HG03280 (cell line): ENCODE results near the gene PRELID3B.

Experiments
- ATAC-seq: cut with Tn5 transposase; IDR thresholded peaks from one replicate; pipeline ENCODE4 v1.9.1; 2021; ENCODE audit warnings: mild to moderate bottlenecking, moderate library complexity; ENCODE audit not compliant: unreplicated experiment

Gene PRELID3B

DNA sequence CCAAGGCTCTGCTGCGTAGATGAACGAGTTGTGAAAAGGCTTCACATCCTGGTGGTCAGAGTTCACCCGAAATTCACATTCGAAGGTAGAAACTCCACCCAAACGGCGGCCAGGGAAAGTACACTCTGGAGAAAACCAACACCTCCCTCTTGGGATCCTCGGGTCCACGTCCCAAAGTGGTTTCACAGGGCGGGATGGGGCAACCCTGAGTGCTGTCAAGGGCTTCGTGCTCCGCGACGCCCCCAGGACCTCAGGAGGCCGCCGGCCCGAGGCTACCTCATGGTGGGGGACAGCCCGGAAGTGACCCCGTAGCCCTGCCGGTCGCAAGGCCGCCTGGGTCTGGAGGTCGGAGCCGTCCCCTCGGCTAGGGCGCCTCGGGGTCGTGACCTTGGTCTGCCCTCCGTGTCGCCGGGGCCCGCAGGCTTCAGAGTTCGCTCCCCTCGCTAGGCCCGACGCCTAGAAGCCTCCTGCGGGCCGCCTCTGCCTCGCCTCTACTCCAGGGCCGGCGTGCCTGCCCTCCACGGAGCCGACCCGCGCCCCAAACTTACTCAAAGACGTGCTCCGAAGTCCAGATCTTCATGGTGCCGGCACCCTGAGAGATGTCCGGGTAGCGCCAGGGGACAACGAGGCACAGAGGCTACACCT lies at the start of gene PRELID3B:
TSS of gene PRELID3B (minus strand) at position 636 of the 645 bp plus-strand sequence. CDS start at position 580, 56 bp downstream.
- ATAC-seq, result peak; percentile 34

DNA sequence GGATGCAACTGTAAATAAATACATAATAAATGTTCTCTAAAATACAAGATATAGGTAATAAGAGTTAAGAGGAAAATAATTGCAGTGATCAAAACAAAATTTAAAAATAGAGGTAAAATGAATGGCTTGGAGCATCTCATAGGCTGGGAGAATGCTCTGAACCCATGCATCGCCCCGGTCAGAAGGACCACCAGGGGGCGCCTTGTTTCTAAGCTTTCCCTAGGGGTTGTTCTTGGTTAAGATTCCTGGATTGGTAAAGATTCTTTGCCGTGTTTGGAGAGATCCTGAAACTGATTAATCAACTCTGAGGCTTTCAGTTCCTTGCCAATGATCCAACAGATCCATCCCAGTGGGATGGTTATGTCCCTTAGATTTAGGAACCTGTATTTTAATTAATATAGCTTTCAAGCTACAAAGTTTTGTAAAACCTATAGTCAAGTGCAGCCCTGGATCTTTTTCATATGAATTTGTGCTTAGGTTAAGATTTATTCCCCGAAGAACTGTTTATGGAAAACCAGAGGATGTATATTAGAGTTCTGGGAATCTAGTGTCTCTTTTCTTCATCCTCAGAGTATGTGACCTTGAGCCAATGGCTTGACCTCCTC lies 45.3 kb upstream of the PRELID3B start:
- no peak for ATAC-seq

DNA sequence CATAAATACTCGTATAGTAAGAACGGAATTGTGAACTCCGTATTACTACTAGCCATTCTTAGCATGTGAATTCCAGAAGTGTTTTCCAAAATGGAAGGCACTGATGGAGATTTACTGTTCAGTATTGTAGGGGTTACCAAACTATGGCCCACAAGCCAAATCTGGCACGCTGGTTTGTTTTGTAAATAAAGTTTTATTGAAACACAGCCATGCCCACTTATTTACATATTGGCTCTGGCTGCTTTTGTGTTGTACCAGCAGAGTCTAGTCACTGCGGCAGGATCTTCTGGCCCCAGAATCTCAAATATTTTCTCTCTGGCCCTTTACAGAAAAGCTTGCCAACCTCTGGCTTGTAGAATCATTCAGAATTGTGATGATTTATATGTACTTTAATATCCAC lies 44.3 kb upstream of the PRELID3B start:
- ATAC-seq, result no peak

DNA sequence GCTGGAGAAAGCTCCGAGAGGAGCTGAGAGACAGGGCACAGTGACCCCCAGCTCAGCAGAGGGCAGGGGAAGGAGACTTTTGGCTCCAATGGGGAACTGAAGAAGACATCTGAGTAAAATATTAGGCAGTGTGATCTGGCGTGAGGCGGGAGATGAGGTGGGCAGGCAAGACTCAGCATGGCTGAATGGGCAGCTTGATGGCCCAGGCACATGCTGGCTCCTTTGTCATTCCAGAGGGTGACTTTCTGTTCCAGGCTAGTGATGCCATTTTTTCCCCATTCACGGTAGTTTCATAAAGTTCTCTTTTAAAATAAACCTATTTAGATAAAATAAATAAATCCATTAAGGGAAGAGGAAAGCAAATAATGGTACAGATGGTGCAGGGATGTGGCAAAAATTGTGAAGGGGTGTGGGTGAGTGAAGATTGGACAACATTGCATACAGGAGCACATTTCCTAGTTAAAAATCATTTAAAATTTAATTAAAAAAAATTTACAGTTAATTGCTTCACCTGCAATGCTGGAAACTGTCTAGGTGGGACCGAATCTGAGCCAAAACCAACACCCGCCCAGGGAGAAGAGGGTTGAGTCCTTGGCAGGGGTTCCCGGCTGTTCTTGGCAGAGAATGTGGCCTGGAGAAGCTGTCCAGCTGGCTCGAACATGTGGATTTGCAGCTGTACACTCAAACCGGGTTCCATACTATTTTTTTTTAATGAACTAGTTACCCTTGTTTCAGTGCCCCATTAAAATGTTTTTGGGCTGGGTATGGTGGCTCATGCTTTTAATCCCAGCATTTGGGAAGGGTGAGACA lies 41.7 kb upstream of the PRELID3B start:
- ATAC-seq, result no peak

DNA sequence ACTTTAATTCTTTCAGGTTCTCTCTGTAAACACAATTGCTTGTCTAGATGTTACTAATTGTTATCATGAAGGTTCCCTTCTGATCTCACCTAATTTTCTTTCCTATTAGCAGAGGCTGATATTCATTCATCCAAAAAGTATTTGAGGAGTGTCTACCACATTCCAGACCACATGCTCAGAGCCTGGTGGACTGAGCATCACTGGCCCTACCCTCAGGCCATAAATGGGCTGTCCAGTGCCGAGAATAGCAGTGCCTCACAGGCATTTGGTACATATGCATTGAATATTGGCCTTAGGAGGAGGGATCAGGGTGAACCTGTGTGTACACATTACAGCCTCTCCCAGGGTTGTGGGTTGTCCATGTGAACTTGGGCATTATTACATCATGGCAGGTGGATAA lies 40.4 kb upstream of the PRELID3B start:
- no peak for ATAC-seq

DNA sequence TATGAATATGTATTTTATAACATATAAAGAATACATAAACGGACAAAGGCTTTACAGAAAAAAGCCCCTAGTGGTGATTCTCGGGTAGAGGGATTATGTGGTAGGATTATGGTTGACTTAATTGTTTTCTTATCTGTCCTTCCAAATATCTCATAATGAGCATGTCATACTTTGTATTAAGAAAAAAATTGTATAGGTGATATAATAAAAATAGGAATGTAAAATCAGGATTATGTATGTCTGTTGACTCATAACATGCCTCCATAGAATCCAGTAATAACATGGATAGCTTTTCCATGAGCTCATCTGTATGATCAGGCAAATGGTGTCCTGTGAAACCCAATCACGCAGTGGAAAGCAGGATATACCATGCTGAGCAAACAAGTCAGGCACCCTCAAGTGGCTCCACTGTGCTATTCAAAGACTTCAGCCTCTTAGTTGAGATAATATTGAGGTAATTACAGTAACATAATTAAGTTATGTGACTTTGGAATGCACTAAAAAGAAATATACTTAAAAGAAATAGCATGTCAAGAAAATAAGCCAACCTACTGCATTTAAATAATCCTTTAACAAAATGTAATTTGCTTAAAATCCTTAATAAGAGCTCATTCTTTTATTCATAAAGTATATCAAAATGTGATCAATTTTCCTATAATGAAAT lies 39.6 kb upstream of the PRELID3B start:
- no peak for ATAC-seq

DNA sequence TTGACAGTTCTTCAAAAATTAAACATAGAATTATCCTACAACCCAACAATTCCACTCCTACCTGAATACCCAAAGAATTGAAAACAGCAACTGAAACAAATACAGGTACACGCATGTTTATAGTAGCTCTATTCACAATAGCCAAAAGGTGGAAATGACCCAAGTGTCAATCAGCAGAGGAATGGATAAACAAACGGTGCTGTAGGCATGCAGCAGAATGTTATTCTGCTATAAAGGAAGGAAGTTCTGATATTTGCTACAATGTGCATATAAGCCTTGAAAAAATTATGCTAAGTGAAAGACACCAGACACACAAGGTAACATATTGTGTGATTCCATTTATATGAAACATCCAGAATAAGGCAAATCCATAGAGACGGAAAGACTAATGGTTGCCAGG lies 38.5 kb upstream of the PRELID3B start:
- ATAC-seq, result no peak

DNA sequence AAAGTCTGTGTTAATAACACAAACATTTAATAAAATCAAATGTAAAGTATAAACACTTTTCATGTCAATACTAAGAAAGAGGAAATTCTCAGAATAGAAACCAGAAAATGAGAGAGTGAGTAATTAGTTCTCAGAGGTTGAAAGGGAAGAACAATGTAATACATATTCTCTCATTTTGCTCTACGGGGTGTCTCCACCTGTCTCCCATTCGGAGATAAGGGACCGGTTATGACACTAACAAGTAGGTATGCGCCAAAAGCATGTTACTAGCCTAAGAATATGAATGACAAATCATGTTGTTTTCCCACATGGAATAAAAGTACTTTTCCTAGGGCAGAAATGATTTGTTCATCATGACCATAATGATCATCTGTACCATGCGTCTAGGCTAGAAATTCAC lies 35.6 kb upstream of the PRELID3B start:
- ATAC-seq, result no peak

DNA sequence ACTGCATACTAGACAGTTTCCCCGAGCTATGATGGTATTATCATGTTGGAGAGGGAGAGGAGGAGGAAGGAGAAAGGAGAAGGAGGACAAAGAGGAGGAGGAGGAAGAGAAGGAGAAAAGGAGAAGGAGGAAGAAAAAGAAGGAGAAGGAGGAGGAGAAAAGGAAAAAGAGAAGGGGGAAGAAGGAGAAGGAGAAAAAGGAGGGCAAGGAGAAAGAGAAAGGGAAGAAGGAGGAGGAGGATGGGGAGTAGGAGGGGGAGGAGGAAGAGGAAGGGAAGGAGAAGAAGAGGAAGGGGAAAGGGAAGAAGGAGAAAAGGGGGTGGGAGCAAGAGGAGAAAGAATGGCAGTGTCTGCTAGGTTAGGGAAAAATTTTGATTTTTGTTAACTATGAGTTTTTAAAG lies 35.1 kb upstream of the PRELID3B start:
- ATAC-seq, result no peak

DNA sequence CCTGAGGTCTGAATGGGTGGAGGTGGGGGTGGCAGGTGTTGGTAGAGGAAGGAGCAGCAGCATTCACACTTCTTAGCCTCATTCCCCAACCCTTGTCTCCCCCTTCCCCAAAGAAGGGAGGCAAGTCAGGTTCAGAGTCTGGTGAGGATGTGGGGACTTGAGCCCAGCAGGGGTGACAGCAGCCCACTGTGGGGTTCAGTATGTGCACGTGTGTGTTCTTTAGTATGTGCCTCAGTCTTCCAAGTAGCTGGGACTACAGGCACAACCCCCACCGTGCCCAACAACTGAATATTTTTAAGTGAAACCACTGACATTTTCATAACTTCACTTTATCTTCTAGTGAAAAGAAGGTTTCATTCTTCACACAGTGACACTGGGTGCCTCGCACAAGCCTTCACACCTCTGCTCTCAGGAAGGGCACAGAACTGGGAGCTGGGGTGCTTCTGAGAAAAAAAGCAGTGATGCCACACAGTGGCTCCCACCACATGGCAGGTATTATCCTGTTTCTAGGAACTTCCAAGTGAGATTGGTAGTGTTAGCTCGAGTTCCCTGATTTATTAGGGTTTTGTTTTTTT lies 33.4 kb upstream of the PRELID3B start:
- ATAC-seq, result no peak

DNA sequence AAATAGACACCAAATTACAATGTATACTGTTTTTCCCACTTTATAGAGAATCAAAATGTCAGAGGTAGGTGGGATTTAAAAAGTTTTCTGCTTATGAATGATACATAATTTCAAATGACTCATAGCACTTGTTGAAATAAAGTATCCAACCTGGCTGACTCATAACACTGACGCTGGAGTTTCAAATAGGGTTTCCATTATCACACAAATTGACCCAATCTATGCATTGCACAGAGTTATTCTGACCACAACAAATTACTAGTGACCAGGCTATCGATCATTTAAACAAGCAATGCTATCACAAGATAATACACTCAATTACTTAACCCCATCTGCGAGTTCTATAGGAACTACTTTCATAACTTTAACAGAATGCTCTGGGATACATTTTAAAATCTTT lies 31.9 kb upstream of the PRELID3B start:
- ATAC-seq, result no peak

DNA sequence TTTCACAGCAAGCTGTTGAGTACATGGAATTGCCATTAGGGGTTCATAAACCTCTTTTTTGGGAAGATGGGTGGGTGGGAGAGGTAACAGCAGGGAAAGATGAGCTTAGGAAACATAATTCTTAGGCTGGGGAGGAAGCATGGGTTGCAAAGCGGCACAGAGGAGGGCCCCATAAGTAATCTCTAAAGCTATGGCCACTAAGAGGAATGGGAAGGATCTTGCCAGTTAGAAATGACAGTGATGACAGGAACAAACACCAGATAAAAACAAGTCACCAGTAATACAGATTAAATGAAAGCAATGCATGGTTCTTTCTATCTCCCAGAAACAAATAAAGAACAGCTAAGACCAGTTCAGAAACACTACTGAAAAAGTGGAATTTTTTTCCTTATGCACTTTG lies 31.0 kb upstream of the PRELID3B start:
- no peak for ATAC-seq

DNA sequence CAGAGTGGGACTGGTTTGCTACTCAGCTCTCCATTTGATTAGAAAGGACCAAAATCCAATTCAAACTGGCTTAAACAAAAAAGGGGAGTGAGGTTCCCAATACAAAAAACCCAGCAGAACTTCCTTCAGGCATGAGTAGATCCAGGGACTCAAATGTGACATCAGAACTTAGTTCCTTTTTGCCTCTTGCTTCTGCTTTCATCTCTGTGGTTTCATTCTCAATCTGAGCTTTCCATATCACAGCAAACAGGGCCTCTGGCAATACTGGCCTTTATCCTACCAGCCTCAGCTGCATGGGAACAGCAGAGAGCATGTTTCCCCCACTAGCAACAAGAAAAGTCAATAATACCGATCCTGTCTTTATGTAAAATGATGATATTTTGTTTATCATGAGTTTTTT lies 28.6 kb upstream of the PRELID3B start:
- ATAC-seq, result no peak

DNA sequence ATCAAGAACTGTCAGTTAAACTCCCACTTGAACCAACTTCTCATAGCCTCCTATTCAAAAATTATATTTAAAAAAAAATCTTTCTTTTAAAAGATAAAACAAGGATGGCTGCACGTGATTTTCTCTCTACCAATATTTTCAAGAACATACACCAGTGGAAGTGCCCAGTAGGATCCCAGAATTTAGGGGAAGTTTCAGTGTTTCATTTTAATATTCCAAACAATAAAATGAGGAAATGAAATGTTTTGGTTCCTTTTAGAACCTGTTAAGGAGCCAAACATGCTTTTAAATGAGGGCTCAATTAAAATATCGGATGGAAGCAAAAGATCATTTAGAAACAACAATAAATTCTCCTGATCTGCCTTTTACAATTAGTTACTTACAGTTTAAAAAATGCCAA lies 26.4 kb upstream of the PRELID3B start:
- no peak for ATAC-seq

DNA sequence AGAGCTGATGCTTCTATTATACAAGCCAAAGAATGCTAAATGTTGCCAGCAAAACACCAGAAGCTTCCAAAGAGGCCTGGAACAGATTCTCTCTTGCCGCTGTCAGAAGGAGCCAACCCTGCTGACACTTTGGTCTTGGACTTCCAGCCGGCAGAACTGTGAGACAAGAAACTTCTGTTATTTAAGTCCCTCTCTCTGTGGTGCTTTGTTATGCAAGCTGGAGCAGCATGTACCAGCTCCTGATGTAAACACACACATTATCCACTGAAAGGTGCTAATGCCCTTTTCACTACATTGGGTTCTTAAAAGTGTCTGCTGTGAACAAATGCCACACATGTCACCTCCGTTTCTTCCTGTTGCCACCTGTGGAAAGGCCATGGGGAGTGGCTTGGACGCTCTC lies 25.9 kb upstream of the PRELID3B start:
- ATAC-seq, result no peak

DNA sequence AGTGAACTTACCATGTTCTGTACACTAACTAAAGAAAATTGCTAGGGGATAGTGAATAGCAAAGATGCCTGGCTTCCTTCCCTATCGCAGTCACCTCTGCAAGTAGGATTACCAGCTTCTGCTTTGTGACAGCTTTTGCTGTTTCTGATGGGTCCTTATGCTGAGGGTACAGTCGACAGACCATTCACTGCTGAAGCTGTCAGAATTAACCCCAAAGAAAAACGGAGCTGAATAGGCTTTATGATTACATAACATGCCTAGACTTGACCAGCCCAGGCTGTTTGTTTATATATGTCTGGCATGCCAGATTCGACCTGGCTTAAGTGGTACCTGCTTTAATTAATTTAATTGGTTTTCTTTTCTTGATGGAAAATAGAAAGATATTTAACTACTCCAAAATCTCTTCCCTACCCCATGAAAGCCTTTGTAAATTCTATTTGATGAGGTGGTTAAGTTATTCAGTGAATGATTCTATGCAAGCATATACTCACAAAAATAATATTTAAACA lies 21.7 kb upstream of the PRELID3B start:
- ATAC-seq, result no peak

DNA sequence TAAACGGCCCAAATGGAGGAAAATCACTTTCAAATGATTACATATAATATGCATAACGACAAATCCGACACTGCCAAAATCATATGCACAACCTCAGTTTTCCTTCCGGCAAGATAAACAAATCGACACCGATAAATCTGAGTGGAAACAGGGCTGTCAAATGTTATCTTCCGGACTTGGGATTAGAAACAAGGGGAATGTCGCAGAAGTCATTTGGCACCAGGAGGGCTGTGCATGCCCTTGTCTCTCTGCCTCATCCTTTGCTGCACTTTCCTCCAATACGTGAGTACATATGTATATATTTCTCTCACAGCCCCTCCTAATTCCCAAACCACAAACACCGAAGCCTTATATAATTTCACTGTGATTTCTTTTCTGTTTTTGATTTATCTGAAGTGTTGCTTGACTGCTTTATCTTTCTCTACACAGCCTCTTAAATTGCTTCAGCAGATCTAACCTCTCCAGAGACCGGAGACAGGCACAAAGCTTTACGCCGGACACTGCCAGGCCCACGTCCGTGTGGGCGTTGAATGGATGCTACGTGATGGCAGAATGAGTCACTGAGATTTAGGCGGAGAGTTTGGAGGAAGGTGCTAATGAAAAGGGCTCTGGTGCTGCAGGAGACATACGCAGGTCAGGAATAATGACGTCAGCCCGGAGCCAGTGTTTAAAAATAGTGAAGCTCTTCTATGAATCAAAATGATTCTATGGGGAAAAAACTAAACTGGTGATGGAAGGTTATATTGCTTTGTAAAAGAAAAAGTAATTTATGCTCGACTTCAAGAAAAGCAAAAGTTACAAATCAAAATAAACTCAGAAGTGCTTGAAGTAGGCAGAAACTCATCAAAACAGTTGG lies 21.0 kb upstream of the PRELID3B start:
- no peak for ATAC-seq

DNA sequence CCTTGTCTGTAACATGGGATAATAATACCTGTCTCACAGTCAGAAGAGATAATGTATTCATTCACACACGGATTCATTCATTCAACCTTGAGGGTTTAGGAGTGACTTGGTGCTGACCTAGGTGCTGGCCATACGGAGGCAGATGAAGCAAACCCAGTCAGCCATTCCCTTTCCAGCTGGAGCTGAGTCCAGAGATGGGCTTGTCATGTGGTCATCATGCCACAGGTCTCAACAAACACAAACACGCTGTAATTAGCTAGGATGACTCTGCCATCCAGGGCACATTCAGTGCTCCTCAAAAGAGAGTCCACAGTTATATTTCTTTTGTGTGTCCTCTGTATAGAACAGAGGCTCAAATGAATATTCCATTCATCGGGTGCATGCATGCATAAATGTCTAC lies 19.5 kb upstream of the PRELID3B start:
- ATAC-seq, result no peak

DNA sequence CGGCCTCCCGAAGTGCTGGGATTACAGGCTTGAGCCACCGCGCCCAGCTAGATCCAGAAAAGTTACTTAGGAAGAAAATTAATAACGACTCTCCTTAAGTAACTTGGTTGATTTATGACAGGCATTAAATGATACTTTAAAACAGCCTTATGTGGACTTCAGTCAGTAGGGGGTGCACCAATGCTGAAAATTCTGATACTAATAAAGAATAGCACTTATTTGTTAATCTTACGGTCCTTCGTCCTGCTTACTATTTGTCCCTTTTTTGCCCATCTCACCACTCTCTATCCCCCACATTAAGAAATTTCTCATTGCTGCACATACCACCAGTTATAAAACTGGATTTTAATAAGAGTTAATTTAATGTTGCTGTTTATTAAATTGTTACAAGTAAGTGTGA lies 12.7 kb upstream of the PRELID3B start:
- no peak for ATAC-seq

DNA sequence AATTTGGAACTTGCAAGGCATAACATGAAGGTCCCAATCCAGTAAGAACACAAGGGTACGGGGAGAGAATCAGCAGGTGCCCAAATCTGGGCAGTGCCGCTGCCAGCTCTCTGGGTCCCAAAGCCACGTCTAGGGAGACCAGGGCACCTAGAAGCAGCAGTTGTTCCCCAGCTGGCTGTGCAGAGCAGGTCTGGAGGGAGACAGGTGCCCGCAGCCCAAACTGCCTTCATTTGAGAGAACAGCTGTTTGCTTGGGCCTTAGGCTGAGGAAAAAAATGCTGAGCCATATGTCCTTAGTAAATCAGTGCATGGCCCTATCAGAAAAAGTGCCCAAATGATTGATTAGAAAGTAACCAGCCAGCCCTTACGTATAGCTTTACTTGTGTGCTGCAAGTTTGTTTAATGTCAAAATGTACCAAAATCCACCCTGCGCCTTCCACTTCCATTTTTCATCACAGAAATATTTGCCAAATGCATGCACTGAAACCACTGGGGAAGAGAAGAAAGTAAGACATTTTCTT lies 9.1 kb upstream of the PRELID3B start:
- no peak for ATAC-seq
